ENCODE data around the gene CFLAR.

DNA sequence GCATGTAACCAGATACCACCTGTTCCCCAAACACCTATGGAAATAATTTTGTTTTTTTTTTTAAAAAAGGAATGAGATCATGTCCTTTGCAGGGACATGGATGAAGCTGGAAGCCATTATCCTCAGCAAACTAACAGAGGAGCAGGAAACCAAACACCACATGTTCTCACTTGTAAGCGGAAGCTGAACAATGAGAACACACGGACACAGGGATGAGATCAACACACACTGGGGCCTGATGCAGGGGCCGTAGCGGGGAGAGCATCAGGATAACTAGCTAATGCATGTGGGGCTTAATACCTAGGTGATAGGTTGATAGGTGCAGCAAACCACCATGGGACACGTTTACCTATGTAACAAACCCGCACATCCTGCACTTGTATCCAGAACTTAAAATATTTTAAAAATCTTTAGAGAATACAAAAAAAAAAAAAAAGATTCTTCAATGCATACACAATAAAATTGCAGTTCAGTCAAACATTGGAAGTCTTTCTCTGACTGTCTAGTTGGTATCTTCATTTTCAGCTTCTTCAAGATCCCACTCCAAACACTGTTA lies 55.4 kb downstream of the CFLAR start:
- TF ChIP-seq ZNF76 (tag by site-specific recombination; IDR thresholded peaks at IDR 0.05; ENCODE audit: borderline replicate concordance, low read depth) (no peak), TSHZ1 (tag by site-specific recombination; IDR thresholded peaks at IDR 0.05; ENCODE audit: borderline replicate concordance) (no peak), ZNF23 (tag by site-specific recombination; IDR thresholded peaks at IDR 0.05; ENCODE audit: borderline replicate concordance) (no peak), YY2 (tag by site-specific recombination; IDR thresholded peaks at IDR 0.05) (no peak), GLI4 (tag by site-specific recombination; IDR thresholded peaks at IDR 0.05) (no peak), ZNF311 (tag by site-specific recombination; IDR thresholded peaks at IDR 0.05; ENCODE audit: borderline replicate concordance) (no peak), FEZF1 (tag by site-specific recombination; IDR thresholded peaks at IDR 0.05) (no peak), YY1 (tag by site-specific recombination; IDR thresholded peaks at IDR 0.05) (no peak), ZNF549 (tag by site-specific recombination; IDR thresholded peaks at IDR 0.05) (no peak), TCF7L2 (IDR thresholded peaks at IDR 0.05; ENCODE audit: borderline replicate concordance, low read depth, low read length) (no peak)
- TF ChIP-seq, protein P1, sequence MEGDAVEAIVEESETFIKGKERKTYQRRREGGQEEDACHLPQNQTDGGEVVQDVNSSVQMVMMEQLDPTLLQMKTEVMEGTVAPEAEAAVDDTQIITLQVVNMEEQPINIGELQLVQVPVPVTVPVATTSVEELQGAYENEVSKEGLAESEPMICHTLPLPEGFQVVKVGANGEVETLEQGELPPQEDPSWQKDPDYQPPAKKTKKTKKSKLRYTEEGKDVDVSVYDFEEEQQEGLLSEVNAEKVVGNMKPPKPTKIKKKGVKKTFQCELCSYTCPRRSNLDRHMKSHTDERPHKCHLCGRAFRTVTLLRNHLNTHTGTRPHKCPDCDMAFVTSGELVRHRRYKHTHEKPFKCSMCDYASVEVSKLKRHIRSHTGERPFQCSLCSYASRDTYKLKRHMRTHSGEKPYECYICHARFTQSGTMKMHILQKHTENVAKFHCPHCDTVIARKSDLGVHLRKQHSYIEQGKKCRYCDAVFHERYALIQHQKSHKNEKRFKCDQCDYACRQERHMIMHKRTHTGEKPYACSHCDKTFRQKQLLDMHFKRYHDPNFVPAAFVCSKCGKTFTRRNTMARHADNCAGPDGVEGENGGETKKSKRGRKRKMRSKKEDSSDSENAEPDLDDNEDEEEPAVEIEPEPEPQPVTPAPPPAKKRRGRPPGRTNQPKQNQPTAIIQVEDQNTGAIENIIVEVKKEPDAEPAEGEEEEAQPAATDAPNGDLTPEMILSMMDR (tag by site-specific recombination; IDR thresholded peaks at IDR 0.05) = no peak
- TF ChIP-seq, protein P2, sequence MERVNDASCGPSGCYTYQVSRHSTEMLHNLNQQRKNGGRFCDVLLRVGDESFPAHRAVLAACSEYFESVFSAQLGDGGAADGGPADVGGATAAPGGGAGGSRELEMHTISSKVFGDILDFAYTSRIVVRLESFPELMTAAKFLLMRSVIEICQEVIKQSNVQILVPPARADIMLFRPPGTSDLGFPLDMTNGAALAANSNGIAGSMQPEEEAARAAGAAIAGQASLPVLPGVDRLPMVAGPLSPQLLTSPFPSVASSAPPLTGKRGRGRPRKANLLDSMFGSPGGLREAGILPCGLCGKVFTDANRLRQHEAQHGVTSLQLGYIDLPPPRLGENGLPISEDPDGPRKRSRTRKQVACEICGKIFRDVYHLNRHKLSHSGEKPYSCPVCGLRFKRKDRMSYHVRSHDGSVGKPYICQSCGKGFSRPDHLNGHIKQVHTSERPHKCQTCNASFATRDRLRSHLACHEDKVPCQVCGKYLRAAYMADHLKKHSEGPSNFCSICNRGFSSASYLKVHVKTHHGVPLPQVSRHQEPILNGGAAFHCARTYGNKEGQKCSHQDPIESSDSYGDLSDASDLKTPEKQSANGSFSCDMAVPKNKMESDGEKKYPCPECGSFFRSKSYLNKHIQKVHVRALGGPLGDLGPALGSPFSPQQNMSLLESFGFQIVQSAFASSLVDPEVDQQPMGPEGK (tag by site-specific recombination; IDR thresholded peaks at IDR 0.05) = no peak

Data from HEK293 (cell line).